MM.1S (cell line): ENCODE results near the gene DENND4A.

Experiments used
- DNase-seq: peaks from one replicate; pipeline ENCODE4 v3.0.0-alpha.2; 2015
- H2AFZ ChIP-seq: fragments of 300-600 bp; sonication (generic); 2 replicates; pipeline ENCODE4 v1.6.0; 2016; ENCODE audit warnings: antibody characterized with exemption, low read length
- H3F3A ChIP-seq: fragments of 300-600 bp; sonication (generic); 2 replicates; pipeline ENCODE4 v1.6.1; 2016; ENCODE audit warnings: mild to moderate bottlenecking, antibody characterized with exemption, low read length, moderate library complexity, mixed read lengths; ENCODE audit not compliant: insufficient read depth
- H3K27ac ChIP-seq: fragments of 300-600 bp; sonication (generic); 2 replicates; pipeline ENCODE4 v1.5.1; 2016; ENCODE audit warnings: mild to moderate bottlenecking, low read length
- H3K27me3 ChIP-seq: fragments of 300-600 bp; sonication (generic); replicated peaks from 2 replicates; pipeline ENCODE4 v1.6.0; 2016; ENCODE audit warnings: low read length; ENCODE audit not compliant: insufficient read depth
- H3K36me3 ChIP-seq: fragments of 300-600 bp; sonication (generic); replicated peaks from 2 replicates; pipeline ENCODE4 v1.6.1; 2016; ENCODE audit warnings: mild to moderate bottlenecking, low read length, mixed read lengths; ENCODE audit not compliant: insufficient read depth
- H3K4me1 ChIP-seq: fragments of 300-600 bp; sonication (generic); 2 replicates; pipeline ENCODE4 v1.6.1; 2016; ENCODE audit warnings: low read length, mixed read lengths
- H3K4me2 ChIP-seq: fragments of 300-600 bp; sonication (generic); 2 replicates; pipeline ENCODE4 v1.6.0; 2016; ENCODE audit warnings: low read depth, low read length
- H3K4me3 ChIP-seq: fragments of 300-600 bp; sonication (generic); 2 replicates; pipeline ENCODE4 v1.5.1; 2016; ENCODE audit warnings: low read length, mixed read lengths
- H3K79me2 ChIP-seq: fragments of 300-600 bp; sonication (generic); 2 replicates; pipeline ENCODE4 v1.6.1; 2016; ENCODE audit warnings: mixed run types, low read length, mixed read lengths
- H3K9ac ChIP-seq: fragments of 300-600 bp; sonication (generic); 2 replicates; pipeline ENCODE4 v1.6.1; 2016; ENCODE audit warnings: low read length, mixed read lengths
- H3K9me2 ChIP-seq: fragments of 300-600 bp; sonication (generic); replicated peaks from 2 replicates; pipeline ENCODE4 v1.6.1; 2016; ENCODE audit warnings: mild to moderate bottlenecking, low read length, mixed read lengths; ENCODE audit not compliant: insufficient read depth
- H3K9me3 ChIP-seq: fragments of 300-600 bp; sonication (generic); replicated peaks from 2 replicates; pipeline ENCODE4 v1.6.1; 2016; ENCODE audit warnings: mild to moderate bottlenecking, low read length, mixed read lengths; ENCODE audit not compliant: insufficient read depth
- H4K20me1 ChIP-seq: fragments of 300-600 bp; sonication (generic); 2 replicates; pipeline ENCODE4 v1.6.1; 2016; ENCODE audit warnings: mild to moderate bottlenecking, low read length, moderate library complexity, mixed read lengths; ENCODE audit not compliant: insufficient read depth
- CTCF ChIP-seq: fragments of 300-600 bp; sonication (generic); IDR thresholded peaks from 2 replicates; pipeline ENCODE4 v1.5.1; 2016; ENCODE audit warnings: antibody characterized with exemption, low read length, mixed read lengths
- EZH2 ChIP-seq: fragments of 300-600 bp; sonication (generic); optimal IDR thresholded peaks from 2 replicates; pipeline ENCODE3; 2017; ENCODE audit warnings: low read depth, mild to moderate bottlenecking, antibody characterized with exemption, low read length, mixed read lengths
- EZH2phosphoT487 ChIP-seq: fragments of 300-600 bp; sonication (generic); IDR thresholded peaks from 2 replicates; pipeline ENCODE4 v1.6.1; 2018; ENCODE audit warnings: antibody characterized with exemption, low read length

DENND4A gene

GRCh38 chr15:65646486-65646885 is 145.6 kb downstream of the DENND4A start:
- Histone ChIP-seq H3K4me2 (no peak overlapping the region), H4K20me1 (peaks cover 4% of the 10 kb centered on the region; the same call in 1 of the 2 replicates), H3K79me2 (no peaks in the 10 kb centered on the region), H2AFZ (no peak overlapping the region), H3K4me3 (no peak overlapping the region), H3F3A (peaks cover 12% of the 10 kb centered on the region), H3K36me3 (no peaks in the 10 kb centered on the region), H3K9me3 (no peaks in the 10 kb centered on the region), H3K9me2 (no peaks in the 10 kb centered on the region), H3K9ac (no peak overlapping the region), H3K4me1 (peaks cover 14% of the 10 kb centered on the region), H3K27me3 (no peaks in the 10 kb centered on the region), H3K27ac (no peak overlapping the region)
- no peak for DNase-seq
- TF ChIP-seq EZH2phosphoT487 (no peak), EZH2 (no peak), CTCF (no peak)

- Histone ChIP-seq H3K79me2 (no peaks in the 10 kb centered on the region), H3K4me2 (no peak overlapping the region), H4K20me1 (no peaks in the 10 kb centered on the region), H3K36me3 (no peaks in the 10 kb centered on the region), H3K9me2 (no peaks in the 10 kb centered on the region), H3K4me1 (peaks cover 10% of the 10 kb centered on the region), H3K9me3 (no peaks in the 10 kb centered on the region), H3K9ac (no peak overlapping the region), H3K27me3 (no peaks in the 10 kb centered on the region), H3F3A (peaks cover 7% of the 10 kb centered on the region; the same call in 1 of the 2 replicates), H3K27ac (no peak overlapping the region), H2AFZ (no peak overlapping the region), H3K4me3 (no peak overlapping the region)
- DNase-seq, result no peak
- TF ChIP-seq EZH2, result no peak
- TF ChIP-seq CTCF, result no peak
- TF ChIP-seq EZH2phosphoT487, result no peak
These were observed 146.7 kb downstream of the DENND4A start for GRCh38 chr15:65645392-65645791.

- no peak for DNase-seq
- Histone ChIP-seq H4K20me1 (no peaks in the 10 kb centered on the region), H3K9ac (no peak overlapping the region), H3K4me1 (no peaks in the 10 kb centered on the region), H3K36me3 (no peaks in the 10 kb centered on the region), H3K79me2 (no peaks in the 10 kb centered on the region), H3K9me2 (no peaks in the 10 kb centered on the region), H3K9me3 (no peaks in the 10 kb centered on the region), H3K27me3 (no peaks in the 10 kb centered on the region), H3K4me3 (no peak overlapping the region), H3K27ac (no peak overlapping the region), H3F3A (no peaks in the 10 kb centered on the region), H3K4me2 (no peak overlapping the region), H2AFZ (no peak overlapping the region)
- TF ChIP-seq EZH2 (no peak), CTCF (no peak), EZH2phosphoT487 (no peak)
These were observed 147.8 kb downstream of the DENND4A start for GRCh38 chr15:65644282-65644681.
